ENCODE results near the gene FOXA1.

Gene FOXA1

DNA sequence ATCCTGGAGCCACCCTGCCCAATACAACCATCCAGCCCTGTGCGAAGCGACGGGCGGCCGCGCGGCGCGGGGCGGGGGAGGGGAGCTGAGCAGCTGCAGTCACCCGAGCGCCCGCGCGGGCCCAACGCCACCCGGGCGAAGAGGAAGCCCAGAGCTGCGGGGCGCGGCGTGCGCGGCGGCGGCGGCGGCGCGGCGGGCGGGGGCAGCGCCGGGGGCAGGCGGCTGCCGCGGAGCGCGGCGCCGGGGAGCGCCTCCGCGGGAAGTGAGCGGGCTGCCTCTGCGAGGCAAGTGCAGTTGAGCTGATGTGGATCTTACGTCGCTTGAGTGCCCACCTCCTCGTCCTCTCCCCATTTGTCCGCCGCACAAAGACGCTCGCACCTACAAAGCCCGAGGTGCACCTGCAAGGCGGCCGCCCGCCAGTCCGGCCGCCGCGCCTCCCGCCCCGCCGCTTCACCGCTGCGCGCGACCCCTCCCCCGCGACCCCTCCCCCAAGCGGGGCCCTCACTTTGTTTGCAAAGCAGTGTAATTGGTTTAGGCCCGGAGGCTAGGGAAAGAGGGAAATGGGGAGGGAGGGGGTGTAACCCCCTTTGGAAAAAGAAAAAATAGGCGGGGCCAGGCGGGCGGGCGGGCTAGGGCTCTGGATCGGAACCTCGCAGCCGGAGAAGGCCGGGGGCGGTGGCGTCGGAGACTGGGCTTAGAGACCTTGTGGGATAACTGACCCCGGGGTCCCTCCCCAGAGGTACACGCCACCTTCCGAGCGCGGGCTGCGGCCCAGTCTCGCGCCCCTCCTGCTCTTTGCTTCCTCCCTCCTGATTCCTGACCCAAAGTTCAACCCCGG lies at the start of gene FOXA1, which contains the start of gene TTC6:
FOXA1 (minus strand) TSS at position 279 of the 838 bp plus-strand sequence; CDS start at position 2, 277 bp downstream.
TTC6 (plus strand) TSS at position 659 of the 838 bp plus-strand sequence. CDS start 26,436 bp downstream, outside the sequence.
- peak; percentile 32 for DNase-seq

DNA sequence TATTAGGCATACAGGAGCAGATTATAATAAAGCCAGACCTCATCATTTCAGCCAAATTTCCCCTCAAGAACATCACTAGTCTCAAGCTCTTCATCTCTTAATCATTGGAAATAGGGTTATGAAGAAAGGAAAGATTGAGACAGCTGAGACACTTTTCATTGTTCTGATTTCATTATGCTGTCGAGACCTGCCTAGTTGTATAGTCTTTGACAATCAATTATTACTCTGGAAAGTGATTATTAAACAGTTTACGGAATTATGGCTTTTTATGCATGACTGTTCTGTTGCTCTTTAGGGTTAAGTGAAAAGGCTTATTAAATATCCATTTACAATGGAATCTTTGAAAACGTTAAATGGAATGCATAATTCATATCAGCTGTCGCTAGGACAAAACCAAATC lies 48.7 kb upstream of the FOXA1 start:
- DNase-seq = no peak

- no peak for DNase-seq
Measured at GRCh38 chr14:37642125-37642524, 47.1 kb upstream of the FOXA1 start.

DNA sequence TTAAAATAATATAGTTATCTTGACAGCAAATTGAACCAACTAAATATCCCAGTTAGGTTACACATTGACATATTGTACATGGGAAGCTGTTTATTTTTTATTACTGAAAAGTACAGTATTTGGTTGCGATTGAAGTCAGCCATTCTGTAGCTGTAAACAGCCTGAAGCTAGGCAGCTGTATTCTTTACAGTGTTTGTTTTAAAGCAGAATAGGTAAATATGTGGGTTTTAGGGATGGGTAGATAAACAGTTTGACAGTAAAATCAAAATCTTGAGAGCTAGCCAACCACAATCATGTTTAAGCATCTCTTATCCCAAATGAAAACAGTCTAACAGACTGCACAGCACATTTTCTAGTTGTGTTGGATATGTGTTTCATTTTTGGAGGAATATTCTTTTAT lies 46.1 kb upstream of the FOXA1 start:
- no peak for DNase-seq

DNA sequence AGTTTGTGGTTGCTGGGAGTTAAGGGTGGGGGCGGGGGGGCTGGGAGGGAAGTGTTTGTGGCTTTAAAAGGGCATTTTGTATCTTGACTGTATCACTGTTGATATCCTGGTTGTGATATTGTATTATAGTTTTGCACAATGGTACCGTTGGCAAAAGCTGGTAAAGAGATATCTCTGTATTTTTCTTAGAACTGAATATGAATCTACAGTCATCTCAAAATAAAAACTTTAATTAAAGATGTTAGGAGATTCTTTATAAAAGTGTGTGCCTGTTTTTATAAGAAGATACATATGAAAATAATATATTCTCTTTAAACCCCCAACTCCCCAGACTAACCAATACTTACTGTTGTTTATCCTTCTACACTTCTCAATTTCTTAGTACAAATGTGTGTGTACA lies 43.5 kb upstream of the FOXA1 start:
- no peak for DNase-seq

- DNase-seq = no peak
Measured at GRCh38 chr14:37637341-37637740, 42.3 kb upstream of the FOXA1 start.

DNA sequence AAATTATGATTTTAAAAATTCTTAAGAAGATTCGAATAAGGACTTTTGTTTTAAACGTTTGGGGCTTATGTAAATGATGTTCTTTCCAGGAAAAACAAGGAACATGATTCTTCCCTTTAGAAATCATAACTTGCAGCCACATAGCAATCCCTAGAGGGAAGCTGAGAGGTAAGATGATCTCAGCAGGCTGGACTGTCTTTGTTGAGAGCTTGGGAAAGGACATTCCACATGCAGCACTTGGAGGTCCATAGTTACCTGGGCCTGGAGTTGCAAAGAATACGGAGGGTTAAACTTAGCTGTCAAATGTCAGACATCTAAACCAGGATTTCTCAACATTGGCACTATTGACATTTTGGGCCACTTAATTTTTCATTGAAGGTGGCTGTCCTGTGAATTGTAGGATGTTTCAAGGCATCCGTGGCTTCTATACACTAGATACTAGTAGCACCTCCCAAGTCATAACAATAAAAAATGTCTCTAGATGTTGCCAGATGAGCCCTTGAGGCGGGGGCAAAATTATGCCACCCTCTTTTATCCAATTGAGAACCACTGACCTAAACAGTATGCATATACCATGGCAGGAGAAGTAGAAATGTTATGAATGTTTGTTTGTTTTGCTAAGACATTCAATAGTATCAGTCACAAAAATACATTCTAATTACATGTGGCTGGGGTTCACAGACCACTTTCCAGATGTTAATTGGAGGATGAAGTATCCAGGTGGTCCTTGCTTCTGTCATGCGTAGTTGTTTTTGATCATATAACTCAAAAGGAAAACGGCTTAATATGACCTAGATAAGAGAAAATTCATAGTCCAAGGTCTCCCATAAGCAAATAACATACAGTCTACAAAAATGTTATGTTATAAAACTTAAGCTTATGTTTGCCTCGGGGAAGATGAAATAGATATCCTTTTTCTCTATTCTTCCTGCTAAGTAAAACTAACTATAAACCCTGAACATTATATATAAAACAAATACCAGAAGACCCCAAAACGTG lies 30.8 kb upstream of the FOXA1 start:
- DNase-seq = no peak

GRCh38 chr14:37623971-37624370 lies 28.9 kb upstream of the FOXA1 start:
- DNase-seq = no peak

DNA sequence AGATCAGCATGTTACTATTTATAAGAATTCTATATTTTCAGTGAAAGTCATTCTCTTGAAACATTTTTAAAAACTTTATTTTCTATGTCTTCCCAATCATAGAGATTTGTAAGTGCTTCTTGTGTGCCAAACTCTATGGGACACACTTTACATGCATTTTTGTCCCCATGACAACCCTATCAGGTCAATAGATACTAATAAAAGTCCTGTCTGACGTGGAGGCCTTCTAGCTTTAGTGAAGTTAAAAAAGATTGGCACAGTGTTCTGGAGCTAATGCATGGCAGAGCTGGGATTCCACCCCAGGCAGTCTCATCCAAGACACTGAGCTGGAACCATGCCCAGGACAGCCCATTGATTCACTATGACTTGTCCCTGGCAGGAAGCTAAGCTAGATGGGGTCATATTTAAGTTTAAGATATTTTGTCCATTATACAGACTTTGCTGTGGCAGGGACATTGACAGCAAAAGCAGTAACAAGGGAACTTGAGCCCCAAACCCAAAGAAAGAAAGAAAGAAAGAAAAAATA lies 28.4 kb upstream of the FOXA1 start:
- DNase-seq = no peak

DNA sequence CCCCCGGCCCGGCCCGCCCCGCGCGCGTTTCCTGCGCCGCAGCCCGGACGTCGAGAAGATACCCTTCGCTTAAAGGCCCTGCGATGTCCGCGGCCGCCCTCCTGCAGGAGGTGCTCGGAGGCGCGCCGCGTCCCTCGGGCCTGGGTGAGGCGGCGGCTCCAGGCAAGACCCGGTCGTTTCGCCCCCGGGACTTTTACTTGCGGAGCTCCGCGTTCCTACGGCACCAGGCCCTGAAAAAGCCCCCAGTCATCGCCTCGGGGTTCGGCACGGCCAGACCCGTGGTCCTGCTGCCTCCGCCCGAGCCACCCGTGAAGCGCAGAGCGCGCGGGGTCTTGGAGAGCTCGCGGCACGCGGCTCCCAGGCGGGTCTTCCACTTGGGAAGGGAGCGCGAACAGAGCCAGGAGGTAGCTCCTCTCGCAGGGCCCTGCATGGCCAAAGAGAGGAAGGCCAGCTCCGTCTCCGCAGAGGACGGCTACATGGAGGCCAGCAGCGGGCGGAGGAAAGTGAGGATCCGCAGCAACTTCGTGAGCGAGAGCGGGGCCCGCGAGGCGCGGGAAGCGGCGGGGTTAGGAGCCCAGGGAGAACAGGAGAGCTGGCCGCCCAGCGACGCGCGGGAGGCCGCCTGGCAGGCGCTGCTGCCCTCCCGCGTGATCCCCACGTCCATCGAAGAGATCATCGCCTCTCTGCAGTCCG lies 27.3 kb upstream of the FOXA1 start:
- no peak for DNase-seq

- DNase-seq = no peak
Measured at GRCh38 chr14:37620856-37621255, 25.8 kb upstream of the FOXA1 start.

DNA sequence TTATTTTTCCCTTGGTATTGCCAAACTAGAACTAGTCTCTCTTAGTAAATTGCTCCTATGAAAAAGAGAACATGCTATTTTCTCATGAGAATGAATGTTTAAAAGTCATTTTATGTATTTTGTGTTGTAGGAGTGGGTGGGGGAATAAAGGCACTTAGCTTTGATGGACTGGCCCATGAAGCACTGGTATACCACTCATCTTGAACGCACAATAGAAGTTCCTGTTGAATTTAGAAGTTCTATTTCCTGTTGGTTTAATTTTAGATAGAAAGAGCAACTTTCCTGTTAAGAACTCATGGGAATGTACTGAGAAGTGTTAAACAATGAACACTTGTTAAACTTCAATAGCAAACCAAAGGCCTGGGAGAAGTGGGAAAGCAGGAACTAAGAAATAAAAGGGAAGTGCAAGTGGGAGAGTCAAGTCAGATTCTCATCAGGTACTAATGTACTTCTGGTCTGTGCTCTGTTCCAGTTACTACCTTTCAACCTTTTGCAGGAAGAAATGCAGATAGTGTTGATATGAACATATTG lies 23.5 kb upstream of the FOXA1 start:
- no peak for DNase-seq

- no peak for DNase-seq
Measured at GRCh38 chr14:37617864-37618365, 22.9 kb upstream of the FOXA1 start.

GRCh38 chr14:37616853-37617252 lies 21.8 kb upstream of the FOXA1 start:
- DNase-seq = no peak

- DNase-seq = no peak
Measured at GRCh38 chr14:37615582-37616289, 20.7 kb upstream of the FOXA1 start.

DNA sequence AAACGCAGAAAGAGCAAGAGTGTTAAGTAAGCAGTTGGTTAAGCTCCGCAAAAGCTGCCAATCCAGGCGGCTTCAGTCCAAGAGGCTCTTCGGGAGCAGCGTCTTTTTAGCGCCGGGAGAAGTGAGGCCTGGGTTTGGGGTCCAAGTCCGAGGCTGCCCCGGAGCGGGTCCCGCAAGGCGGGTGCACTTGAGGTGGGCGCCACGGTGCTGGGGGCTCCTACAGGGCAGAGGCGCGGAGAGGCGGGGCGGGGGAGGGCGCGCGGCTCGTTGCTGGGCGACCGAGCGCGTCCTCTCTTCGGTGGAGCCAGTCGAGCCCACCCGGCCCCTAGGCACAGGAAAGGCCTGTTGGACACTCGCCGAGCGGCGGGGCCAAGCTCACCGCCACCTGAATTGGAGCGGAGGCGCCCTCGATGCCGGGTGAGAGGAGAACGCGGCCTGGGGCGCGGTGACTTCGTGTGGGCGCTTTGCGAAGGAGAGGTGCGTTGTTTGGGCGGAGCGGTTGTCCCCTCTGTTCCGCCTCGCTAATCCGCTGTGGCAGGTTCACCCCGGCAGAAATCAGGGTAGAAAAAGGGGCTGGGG lies 16.0 kb upstream of the FOXA1 start:
- no peak for DNase-seq

DNA sequence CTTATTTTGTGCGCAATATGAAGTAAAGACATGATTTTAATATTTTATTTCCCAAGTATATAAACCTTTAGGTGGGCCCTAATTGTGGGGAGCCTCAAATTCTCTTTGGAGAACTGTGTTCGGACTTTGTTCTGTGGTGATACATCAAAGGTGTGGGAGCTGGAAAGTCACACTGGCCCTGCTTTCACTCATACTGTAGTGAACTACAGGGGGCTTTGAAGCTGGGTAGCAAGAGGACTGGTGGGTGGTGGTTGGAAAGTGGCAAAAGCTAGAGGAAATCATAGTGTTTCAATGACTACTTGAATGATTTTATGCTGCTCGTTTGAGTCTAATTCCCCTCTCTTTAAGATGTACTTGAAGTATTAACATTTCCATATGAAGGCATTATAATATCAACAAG lies 13.6 kb upstream of the FOXA1 start:
- no peak for DNase-seq

DNA sequence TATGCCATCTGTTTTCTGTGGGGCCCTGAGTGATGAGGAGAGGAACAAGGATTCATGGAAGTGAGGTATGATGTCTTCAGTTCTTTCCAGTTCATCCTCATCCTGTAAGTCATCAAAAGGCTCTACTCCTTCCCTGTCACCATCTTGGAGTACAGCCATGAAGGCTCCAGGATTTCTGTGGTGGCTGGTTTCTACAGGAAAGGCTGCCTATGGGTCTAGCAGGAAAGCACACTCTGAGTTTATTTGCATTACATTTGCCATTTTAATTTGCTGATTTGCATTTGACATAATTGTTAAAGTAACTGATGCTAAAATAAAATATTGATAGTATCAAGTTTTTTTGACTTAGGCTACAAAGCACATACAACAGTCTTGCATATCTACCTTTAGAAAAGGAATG lies 11.6 kb upstream of the FOXA1 start:
- DNase-seq = no peak

GRCh38 chr14:37603688-37604251 lies 8.7 kb upstream of the FOXA1 start:
- DNase-seq = no peak

DNA sequence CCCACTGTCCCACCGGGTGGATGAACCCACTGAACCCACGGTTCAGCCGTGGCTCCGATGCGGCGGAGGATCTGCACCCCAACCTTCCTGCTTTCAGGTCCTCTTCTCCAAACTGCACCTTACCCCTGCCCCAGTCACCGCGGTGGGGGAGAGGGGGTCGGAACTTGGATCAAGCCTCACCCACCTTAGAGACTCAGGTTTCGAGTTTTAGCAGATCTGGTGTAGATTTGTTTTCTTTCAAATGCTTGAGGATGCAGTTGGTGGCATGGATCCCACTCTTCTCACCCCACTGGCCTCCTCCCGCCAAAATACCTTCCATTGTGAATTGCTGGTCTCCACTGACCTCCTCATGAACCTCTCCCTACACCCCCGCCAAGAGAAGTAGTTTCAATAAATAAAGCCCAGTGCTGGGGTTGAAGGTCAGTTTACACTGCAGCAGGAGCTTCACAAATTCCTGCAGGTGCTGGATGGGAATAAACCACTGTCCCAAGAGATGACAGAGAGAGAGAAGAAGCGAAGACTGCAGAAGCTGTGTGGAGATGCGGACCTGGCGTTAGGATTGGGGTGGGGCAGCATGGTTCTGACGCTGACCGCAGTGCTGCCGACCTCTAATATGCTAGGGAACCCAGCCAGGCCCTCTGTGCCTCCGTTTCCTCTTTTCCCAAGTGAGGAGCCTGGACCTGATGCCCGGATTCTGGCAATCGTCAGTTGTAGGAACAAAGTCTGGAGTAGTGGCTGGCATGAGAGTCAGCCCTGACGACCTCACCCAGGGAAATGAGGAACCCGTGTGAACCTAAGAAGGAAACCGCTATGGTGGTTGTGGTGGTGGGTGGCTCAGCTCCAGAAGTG lies 7.8 kb upstream of the FOXA1 start:
- no peak for DNase-seq
